ENCODE data around the gene IRF2BP1. TPM values are rescaled to one million over a fixed set of nuclear protein-coding genes. Genes with fewer than 3 reads are reported as not detected.

IRF2BP1 gene
- total and polyA plus RNA-seq, 2 donors from 2014 or later, result 18.2 to 23.2 TPM

GRCh38 chr19:45927565-45928261, 41.8 kb upstream of the IRF2BP1 start:
- TF ChIP-seq, protein P1, sequence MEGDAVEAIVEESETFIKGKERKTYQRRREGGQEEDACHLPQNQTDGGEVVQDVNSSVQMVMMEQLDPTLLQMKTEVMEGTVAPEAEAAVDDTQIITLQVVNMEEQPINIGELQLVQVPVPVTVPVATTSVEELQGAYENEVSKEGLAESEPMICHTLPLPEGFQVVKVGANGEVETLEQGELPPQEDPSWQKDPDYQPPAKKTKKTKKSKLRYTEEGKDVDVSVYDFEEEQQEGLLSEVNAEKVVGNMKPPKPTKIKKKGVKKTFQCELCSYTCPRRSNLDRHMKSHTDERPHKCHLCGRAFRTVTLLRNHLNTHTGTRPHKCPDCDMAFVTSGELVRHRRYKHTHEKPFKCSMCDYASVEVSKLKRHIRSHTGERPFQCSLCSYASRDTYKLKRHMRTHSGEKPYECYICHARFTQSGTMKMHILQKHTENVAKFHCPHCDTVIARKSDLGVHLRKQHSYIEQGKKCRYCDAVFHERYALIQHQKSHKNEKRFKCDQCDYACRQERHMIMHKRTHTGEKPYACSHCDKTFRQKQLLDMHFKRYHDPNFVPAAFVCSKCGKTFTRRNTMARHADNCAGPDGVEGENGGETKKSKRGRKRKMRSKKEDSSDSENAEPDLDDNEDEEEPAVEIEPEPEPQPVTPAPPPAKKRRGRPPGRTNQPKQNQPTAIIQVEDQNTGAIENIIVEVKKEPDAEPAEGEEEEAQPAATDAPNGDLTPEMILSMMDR (IDR thresholded peaks at IDR 0.05; ENCODE audit: borderline replicate concordance, extremely low read depth, insufficient read depth), result peak; percentile 2
- no peaks in the 10 kb centered on the region for H3K9me3 ChIP-seq (ENCODE audit: control insufficient read depth in 2 of 3, insufficient read depth in 1 of 3, low read length in 3 of 3)
- H3K4me1 ChIP-seq (ENCODE audit: control insufficient read depth in 2 of 3, insufficient read depth in 2 of 3, low read depth in 1 of 3, low read length in 3 of 3), result no peaks in the 10 kb centered on the region
- H3K36me3 ChIP-seq (ENCODE audit: control insufficient read depth in 2 of 3, insufficient read depth in 3 of 3, low read length in 3 of 3), result no peaks in the 10 kb centered on the region
- DNase-seq (peak; percentile 92 to 96 (median 93)), FAIRE-seq (no peak)
- H3K27me3 ChIP-seq (ENCODE audit: control insufficient read depth, insufficient read depth, low read length), result no peaks in the 10 kb centered on the region
- intact Hi-C loops (cut with DNase I), result no loop called here
- H3K27ac ChIP-seq (ENCODE audit: low read depth in 2 of 2, low read length in 2 of 2), result no peak overlapping the region
- H3K9ac ChIP-seq (ENCODE audit: low read length in 3 of 3), result no peak overlapping the region
- H3K4me3 ChIP-seq (ENCODE audit: low read length in 3 of 3), result peak overlapping the region in 2 of 3 donors; percentile 6 to 49

- FAIRE-seq, result no peak
- TF ChIP-seq, protein P1 (IDR thresholded peaks at IDR 0.05; ENCODE audit: borderline replicate concordance, extremely low read depth, insufficient read depth), result no peak
- Histone ChIP-seq H3K9ac (ENCODE audit: low read length in 3 of 3) (no peak overlapping the region), H3K27me3 (ENCODE audit: control insufficient read depth, insufficient read depth, low read length) (no peaks in the 10 kb centered on the region), H3K36me3 (ENCODE audit: control insufficient read depth in 2 of 3, insufficient read depth in 3 of 3, low read length in 3 of 3) (no peaks in the 10 kb centered on the region), H3K4me1 (ENCODE audit: control insufficient read depth in 2 of 3, insufficient read depth in 2 of 3, low read depth in 1 of 3, low read length in 3 of 3) (no peaks in the 10 kb centered on the region), H3K4me3 (ENCODE audit: low read length in 3 of 3) (no peak overlapping the region), H3K9me3 (ENCODE audit: control insufficient read depth in 2 of 3, insufficient read depth in 1 of 3, low read length in 3 of 3) (no peaks in the 10 kb centered on the region), H3K27ac (ENCODE audit: low read depth in 2 of 2, low read length in 2 of 2) (no peak overlapping the region)
- DNase-seq, result no peak
- intact Hi-C loops (cut with DNase I), result no loop called here
Measured at GRCh38 chr19:45924891-45925447, 39.0 kb upstream of the IRF2BP1 start.

DNA sequence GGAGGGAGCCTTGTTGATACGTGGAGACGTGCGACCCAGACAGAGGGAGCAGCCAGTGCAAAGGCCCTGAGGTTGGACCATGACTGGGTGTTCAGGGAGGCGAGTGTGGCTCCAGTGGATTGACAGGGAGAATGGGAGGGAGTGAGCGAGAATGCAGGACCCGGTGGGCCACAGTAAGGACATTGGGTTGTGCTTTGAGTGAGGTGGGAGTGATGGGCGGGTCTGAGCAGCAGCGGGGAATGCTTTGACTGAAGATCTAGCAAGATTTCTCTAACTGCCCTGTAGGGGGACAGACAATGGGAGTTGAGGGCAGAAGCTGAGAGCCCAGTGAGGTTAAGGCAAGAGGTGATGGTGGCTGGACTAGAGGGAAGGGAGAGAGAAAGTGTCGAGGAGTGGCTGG, 36.3 kb upstream of the IRF2BP1 start:
- Histone ChIP-seq H3K36me3 (ENCODE audit: control insufficient read depth in 2 of 3, insufficient read depth in 3 of 3, low read length in 3 of 3) (no peaks in the 10 kb centered on the region), H3K9ac (ENCODE audit: low read length in 3 of 3) (no peak overlapping the region), H3K4me3 (ENCODE audit: low read length in 3 of 3) (no peak overlapping the region), H3K4me1 (ENCODE audit: control insufficient read depth in 2 of 3, insufficient read depth in 2 of 3, low read depth in 1 of 3, low read length in 3 of 3) (no peaks in the 10 kb centered on the region), H3K27ac (ENCODE audit: low read depth in 2 of 2, low read length in 2 of 2) (no peak overlapping the region), H3K9me3 (ENCODE audit: control insufficient read depth in 2 of 3, insufficient read depth in 1 of 3, low read length in 3 of 3) (no peaks in the 10 kb centered on the region), H3K27me3 (ENCODE audit: control insufficient read depth, insufficient read depth, low read length) (no peaks in the 10 kb centered on the region)
- FAIRE-seq (no peak), DNase-seq (peak in 2 of 5 donors; percentile 1 to 25)
- TF ChIP-seq, protein P1 (IDR thresholded peaks at IDR 0.05; ENCODE audit: borderline replicate concordance, extremely low read depth, insufficient read depth), result no peak
- intact Hi-C loops (cut with DNase I), result no loop called here

All from kidney (tissue), 14 donors.